Rectal smooth muscle tissue (tissue), 1 donor: ENCODE results near the gene KLF7.

Source experiments
- H3K27ac ChIP-seq: one replicate; pipeline ENCODE4 v1.7.0; 2013; ENCODE audit warnings: low read depth, low read length, inconsistent platforms
- H3K27me3 ChIP-seq: one replicate; pipeline ENCODE4 v1.7.0; 2013; ENCODE audit warnings: low read length; ENCODE audit not compliant: control insufficient read depth, insufficient read depth
- H3K36me3 ChIP-seq: one replicate; pipeline ENCODE4 v1.7.0; 2013; ENCODE audit warnings: low read length; ENCODE audit not compliant: control insufficient read depth, insufficient read depth
- H3K4me1 ChIP-seq: one replicate; pipeline ENCODE4 v1.7.0; 2013; ENCODE audit warnings: low read length; ENCODE audit not compliant: control insufficient read depth, insufficient read depth
- H3K4me3 ChIP-seq: one replicate; pipeline ENCODE4 v1.7.0; 2013; ENCODE audit warnings: low read length
- H3K9ac ChIP-seq: one replicate; pipeline ENCODE4 v1.7.0; 2013; ENCODE audit warnings: low read length

KLF7 gene

GRCh38 chr2:207073801-207074678 lies 91.7 kb downstream of the KLF7 start:
- Histone ChIP-seq H3K4me3 (no peak overlapping the region), H3K27me3 (no peaks in the 10 kb centered on the region), H3K36me3 (no peaks in the 10 kb centered on the region), H3K27ac (no peak overlapping the region), H3K9ac (no peak overlapping the region), H3K4me1 (peaks cover 2% of the 10 kb centered on the region)

- Histone ChIP-seq H3K36me3 (no peaks in the 10 kb centered on the region), H3K4me3 (no peak overlapping the region), H3K27ac (no peak overlapping the region), H3K4me1 (peaks cover 2% of the 10 kb centered on the region), H3K9ac (no peak overlapping the region), H3K27me3 (no peaks in the 10 kb centered on the region)
Measured at GRCh38 chr2:207073412-207073800, 92.3 kb downstream of the KLF7 start.

GRCh38 chr2:207072571-207072970 lies 93.2 kb downstream of the KLF7 start:
- H3K36me3 ChIP-seq: no peaks in the 10 kb centered on the region
- no peak overlapping the region for H3K27ac ChIP-seq
- peaks cover 2% of the 10 kb centered on the region for H3K4me1 ChIP-seq
- no peak overlapping the region for H3K4me3 ChIP-seq
- H3K9ac ChIP-seq: no peak overlapping the region
- H3K27me3 ChIP-seq: no peaks in the 10 kb centered on the region

GRCh38 chr2:207071820-207072219 lies 93.9 kb downstream of the KLF7 start:
- Histone ChIP-seq H3K27me3 (no peaks in the 10 kb centered on the region), H3K4me1 (peaks cover 2% of the 10 kb centered on the region), H3K9ac (no peak overlapping the region), H3K4me3 (no peak overlapping the region), H3K36me3 (no peaks in the 10 kb centered on the region), H3K27ac (no peak overlapping the region)

DNA sequence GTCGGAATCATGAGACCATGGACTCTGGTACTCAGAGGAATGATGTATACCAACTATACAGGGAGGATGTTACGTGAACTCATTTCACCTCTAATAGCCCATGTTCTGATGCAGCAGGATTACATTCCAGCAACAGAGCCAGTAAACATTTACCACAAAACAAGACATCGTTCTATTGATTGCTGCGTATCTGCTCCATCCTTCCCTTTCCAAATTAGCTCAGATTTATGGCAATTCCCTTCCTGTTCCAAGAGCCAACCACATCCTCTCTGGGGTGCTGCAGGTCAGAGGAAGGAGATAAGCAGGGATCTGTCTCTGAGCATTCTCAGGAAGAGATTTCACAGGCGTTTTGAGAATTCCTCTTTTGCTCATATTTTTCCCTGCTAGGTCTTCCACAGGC lies 98.3 kb downstream of the KLF7 start:
- no peak overlapping the region for H3K4me3 ChIP-seq
- H3K36me3 ChIP-seq: no peaks in the 10 kb centered on the region
- no peaks in the 10 kb centered on the region for H3K27me3 ChIP-seq
- H3K27ac ChIP-seq: no peak overlapping the region
- H3K9ac ChIP-seq: no peak overlapping the region
- H3K4me1 ChIP-seq: no peaks in the 10 kb centered on the region

DNA sequence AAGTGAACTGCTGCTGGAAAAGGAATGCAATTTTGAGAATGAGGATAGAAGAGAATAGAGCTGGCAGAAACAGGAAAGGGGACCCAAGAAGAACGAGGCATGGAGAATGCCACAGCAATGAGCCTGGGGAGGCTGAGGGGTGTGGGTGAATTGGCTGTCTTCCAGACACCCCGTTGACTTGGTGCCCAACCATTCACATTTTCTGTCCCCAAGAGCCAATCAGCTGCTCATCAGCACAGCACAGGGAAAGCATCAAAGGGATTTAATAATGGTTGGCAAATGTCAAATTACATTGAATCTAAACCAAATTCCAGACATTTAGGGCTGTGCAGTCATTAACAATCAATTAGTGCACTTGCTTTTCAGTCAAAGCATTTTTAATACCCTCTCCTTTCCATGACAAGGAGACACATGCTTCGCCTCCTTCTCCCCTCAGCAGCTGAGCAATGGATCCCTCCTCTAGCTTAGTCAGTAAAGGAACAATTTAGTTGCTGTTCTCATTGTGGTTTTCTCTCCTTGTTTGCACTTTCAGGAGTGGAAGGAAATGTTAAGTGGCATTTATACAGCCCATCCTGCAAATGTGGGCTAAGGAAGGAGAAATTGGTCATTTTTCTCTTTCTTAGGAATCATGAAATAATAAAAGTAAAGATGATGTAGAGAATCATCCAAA lies 98.8 kb downstream of the KLF7 start:
- Histone ChIP-seq H3K27me3 (no peaks in the 10 kb centered on the region), H3K27ac (no peak overlapping the region), H3K4me1 (no peaks in the 10 kb centered on the region), H3K36me3 (no peaks in the 10 kb centered on the region), H3K4me3 (no peak overlapping the region), H3K9ac (no peak overlapping the region)

GRCh38 chr2:207066166-207066565 lies 99.6 kb downstream of the KLF7 start:
- no peaks in the 10 kb centered on the region for H3K36me3 ChIP-seq
- no peak overlapping the region for H3K4me3 ChIP-seq
- no peak overlapping the region for H3K9ac ChIP-seq
- H3K27me3 ChIP-seq: no peaks in the 10 kb centered on the region
- no peaks in the 10 kb centered on the region for H3K4me1 ChIP-seq
- H3K27ac ChIP-seq: no peak overlapping the region

DNA sequence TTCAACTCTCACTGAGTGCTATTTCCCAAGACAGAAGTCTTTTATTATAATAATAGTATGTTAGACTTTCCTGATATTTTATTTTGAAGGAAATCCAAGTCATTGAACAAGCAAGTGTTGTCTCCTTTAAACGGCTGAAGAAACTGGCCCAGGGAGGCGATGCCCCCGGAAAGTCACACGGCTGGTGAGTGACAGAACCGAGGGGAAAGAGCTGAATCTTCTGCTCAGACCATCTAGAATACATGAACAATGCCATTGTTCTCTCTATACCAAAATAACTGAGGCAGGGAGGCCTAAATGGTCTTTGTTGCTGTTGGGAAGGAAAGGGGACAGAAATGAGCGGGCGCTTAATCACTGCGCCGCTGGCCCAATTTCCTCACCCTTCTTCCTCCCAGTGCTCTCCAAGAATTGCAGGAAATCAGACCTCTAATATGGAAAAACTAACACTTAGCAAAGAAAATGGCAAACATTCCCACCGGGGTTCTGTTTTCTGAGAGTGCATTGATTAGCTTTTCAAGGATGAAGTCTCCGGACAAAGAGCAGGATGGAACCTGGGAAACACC lies 101.5 kb downstream of the KLF7 start:
- H3K27ac ChIP-seq: no peak overlapping the region
- no peaks in the 10 kb centered on the region for H3K4me1 ChIP-seq
- H3K27me3 ChIP-seq: no peaks in the 10 kb centered on the region
- no peak overlapping the region for H3K9ac ChIP-seq
- no peaks in the 10 kb centered on the region for H3K36me3 ChIP-seq
- no peak overlapping the region for H3K4me3 ChIP-seq

DNA sequence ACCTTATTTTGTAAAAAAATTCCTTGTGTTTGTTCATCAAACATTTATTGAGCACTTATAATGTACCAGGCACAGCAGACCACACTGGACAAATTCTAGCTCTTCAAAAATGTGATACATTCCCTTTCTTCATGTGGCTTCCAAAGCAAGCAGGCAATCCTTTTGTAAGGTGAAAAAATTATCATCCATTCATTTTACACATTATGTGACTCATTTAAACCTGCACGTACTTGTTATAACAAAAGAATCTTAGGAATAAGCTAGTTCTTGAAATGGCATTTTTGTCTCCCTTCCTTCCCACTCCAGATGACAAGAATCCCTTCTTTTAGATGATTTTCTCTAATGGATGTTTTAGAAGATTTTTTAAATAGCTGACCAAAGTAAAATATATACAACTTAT lies 104.6 kb downstream of the KLF7 start:
- no peak overlapping the region for H3K9ac ChIP-seq
- H3K4me3 ChIP-seq: no peak overlapping the region
- H3K27me3 ChIP-seq: no peaks in the 10 kb centered on the region
- H3K27ac ChIP-seq: no peak overlapping the region
- no peaks in the 10 kb centered on the region for H3K4me1 ChIP-seq
- no peaks in the 10 kb centered on the region for H3K36me3 ChIP-seq

GRCh38 chr2:207055257-207055656 lies 110.5 kb downstream of the KLF7 start:
- no peak overlapping the region for H3K27ac ChIP-seq
- no peaks in the 10 kb centered on the region for H3K4me1 ChIP-seq
- no peak overlapping the region for H3K9ac ChIP-seq
- H3K4me3 ChIP-seq: no peak overlapping the region
- no peaks in the 10 kb centered on the region for H3K27me3 ChIP-seq
- H3K36me3 ChIP-seq: no peaks in the 10 kb centered on the region

GRCh38 chr2:207054521-207054920 lies 111.2 kb downstream of the KLF7 start:
- Histone ChIP-seq H3K9ac (no peak overlapping the region), H3K4me3 (no peak overlapping the region), H3K27me3 (no peaks in the 10 kb centered on the region), H3K36me3 (no peaks in the 10 kb centered on the region), H3K27ac (no peak overlapping the region), H3K4me1 (no peaks in the 10 kb centered on the region)

GRCh38 chr2:207051385-207051965 lies 114.3 kb downstream of the KLF7 start:
- Histone ChIP-seq H3K27me3 (no peaks in the 10 kb centered on the region), H3K36me3 (no peaks in the 10 kb centered on the region), H3K9ac (no peak overlapping the region), H3K4me3 (no peak overlapping the region), H3K27ac (no peak overlapping the region), H3K4me1 (no peaks in the 10 kb centered on the region)
